ENCODE data around the gene HERC3.

HERC3 gene

DNA sequence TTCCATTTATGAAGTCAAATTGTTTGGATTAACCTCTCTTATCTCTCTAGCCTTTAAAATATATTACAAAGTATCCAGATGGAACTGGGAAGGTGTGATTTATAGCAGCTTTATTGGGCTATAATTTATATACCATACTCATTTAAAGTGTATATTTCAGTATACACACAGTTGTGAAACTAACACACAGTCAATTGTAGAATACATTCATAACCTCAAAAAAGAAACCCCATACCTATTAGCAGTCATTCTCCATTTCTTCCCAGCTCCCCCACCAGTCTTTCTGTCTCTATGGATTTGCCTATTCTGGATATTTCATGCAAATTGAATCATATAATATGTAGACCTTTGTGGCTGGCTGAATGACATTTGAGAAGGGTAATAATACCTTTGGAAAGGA is 112.9 kb downstream of the HERC3 start:
- H3K27me3 Mint-ChIP-seq (ENCODE audit: low read depth) = no peaks in the 10 kb centered on the region
- H3K9me3 Mint-ChIP-seq = no peaks in the 10 kb centered on the region

DNA sequence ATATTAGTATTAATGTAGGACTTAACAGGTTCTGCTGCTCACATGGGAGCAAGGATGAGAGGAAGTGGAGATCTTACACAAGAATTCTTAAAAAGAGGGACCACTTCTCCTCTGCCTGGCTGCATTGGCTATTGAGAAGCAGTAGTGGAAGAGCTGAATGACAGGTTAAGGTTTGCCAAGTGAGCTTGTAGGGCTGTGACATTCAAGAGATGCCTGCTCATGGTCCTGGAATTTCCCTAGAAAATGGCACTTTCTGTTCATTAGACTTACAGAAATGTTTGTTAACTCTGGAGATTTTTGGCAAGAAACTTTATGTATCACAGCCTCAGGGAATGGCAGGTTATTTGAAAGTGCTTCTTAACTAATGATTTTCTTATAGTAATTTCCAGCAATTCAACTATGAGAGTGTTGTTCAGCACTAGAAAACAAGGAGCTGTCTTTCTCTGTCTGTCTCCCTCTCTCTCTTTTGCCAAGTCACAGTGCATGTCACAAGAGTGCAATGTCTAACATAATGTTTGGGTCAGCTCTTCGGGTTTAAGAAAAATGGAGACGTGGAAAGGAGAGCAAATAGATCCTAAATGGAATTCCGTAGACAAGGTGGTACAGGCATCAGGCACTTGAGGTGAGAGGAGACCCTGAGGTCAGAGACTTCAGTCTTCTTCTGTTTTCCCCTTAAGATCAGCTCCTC is 113.7 kb downstream of the HERC3 start:
- Mint-ChIP-seq H3K4me3 (no peak overlapping the region), H3K4me1 (no peaks in the 10 kb centered on the region), H3K27me3 (ENCODE audit: low read depth) (no peaks in the 10 kb centered on the region), H3K27ac (no peak overlapping the region), H3K9me3 (no peaks in the 10 kb centered on the region), H3K36me3 (ENCODE audit: low read depth) (peaks cover 16% of the 10 kb centered on the region)
- TF ChIP-seq, protein P1, sequence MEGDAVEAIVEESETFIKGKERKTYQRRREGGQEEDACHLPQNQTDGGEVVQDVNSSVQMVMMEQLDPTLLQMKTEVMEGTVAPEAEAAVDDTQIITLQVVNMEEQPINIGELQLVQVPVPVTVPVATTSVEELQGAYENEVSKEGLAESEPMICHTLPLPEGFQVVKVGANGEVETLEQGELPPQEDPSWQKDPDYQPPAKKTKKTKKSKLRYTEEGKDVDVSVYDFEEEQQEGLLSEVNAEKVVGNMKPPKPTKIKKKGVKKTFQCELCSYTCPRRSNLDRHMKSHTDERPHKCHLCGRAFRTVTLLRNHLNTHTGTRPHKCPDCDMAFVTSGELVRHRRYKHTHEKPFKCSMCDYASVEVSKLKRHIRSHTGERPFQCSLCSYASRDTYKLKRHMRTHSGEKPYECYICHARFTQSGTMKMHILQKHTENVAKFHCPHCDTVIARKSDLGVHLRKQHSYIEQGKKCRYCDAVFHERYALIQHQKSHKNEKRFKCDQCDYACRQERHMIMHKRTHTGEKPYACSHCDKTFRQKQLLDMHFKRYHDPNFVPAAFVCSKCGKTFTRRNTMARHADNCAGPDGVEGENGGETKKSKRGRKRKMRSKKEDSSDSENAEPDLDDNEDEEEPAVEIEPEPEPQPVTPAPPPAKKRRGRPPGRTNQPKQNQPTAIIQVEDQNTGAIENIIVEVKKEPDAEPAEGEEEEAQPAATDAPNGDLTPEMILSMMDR (IDR thresholded peaks at IDR 0.05; ENCODE audit: unreplicated experiment in 3 of 3) = no peak

More for the DNA sequence above, 112.9 kb downstream of the HERC3 start:
- Mint-ChIP-seq H3K4me1 (no peaks in the 10 kb centered on the region), H3K36me3 (ENCODE audit: low read depth) (peaks cover 14% of the 10 kb centered on the region), H3K4me3 (no peak overlapping the region), H3K27ac (no peak overlapping the region)
- TF ChIP-seq, protein P1 (IDR thresholded peaks at IDR 0.05; ENCODE audit: unreplicated experiment in 3 of 3) = no peak

DNA sequence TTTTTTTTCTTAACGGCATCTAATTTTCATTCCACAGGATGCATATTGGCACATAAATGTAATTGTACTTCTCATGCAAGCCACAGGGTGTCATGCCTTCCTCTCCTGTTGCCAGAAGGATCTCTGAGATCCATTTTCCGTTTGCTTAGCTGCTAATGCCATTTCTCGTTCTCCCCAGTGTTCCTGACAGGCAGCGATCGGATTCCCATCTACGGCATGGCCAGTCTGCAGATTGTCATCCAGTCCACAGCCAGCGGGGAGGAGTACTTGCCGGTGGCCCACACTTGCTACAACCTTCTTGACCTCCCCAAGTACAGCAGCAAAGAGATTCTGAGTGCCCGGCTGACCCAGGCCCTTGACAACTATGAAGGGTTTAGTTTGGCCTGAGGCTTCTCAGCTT is 114.3 kb downstream of the HERC3 start:
- no peak overlapping the region for H3K4me3 Mint-ChIP-seq
- H3K4me1 Mint-ChIP-seq = no peaks in the 10 kb centered on the region
- no peaks in the 10 kb centered on the region for H3K27me3 Mint-ChIP-seq (ENCODE audit: low read depth)
- peak overlapping the region in 1 of 3 experiments; percentile 10 for H3K27ac Mint-ChIP-seq
- TF ChIP-seq, protein P1 (IDR thresholded peaks at IDR 0.05; ENCODE audit: unreplicated experiment in 3 of 3) = peak; percentile 53 to 62 (median 58)
- peaks cover 19% of the 10 kb centered on the region for H3K36me3 Mint-ChIP-seq (ENCODE audit: low read depth)
- no peaks in the 10 kb centered on the region for H3K9me3 Mint-ChIP-seq

DNA sequence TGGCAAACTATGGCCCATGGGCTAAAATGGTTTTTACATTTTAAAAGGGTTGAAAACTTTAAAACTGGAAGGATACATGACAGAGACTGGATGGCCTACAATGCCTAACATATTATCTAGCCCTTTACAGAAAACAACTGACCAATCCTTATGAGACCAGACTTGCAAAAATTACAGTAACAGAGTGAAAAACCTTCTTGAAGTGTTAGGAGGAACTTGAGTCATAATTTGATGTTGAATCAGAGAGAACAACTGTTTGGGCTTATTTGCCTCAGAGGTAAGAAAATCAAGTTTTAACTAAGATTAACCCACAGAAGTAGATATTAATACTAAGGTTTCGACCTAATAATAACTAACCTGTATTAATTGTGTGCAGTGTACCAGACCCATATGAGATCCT is 117.7 kb downstream of the HERC3 start:
- Mint-ChIP-seq H3K4me3 (no peak overlapping the region), H3K9me3 (peaks cover 25% of the 10 kb centered on the region), H3K36me3 (ENCODE audit: low read depth) (peaks cover 40% of the 10 kb centered on the region), H3K27me3 (ENCODE audit: low read depth) (no peaks in the 10 kb centered on the region), H3K27ac (no peak overlapping the region), H3K4me1 (no peaks in the 10 kb centered on the region)
- TF ChIP-seq, protein P1 (IDR thresholded peaks at IDR 0.05; ENCODE audit: unreplicated experiment in 3 of 3) = no peak

DNA sequence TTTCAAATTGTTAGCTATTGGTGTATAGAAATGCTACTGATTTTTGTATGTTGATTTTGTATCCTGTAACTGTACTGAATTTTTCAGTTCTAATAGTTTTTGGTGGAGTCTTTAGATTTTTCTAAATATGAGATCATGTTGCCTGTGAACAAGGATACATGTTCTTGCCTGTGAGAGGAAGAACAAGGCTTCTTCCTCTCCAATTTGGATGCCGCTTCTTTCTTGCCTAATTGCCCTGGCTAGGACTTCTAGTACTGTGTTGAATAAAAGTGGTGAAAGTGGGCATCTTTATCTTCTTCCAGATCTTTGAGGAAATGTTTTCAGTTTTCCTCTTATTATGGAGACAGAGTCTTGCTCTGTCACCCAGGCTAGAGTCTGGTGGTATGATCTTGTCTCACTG is 121.5 kb downstream of the HERC3 start:
- peaks cover 73% of the 10 kb centered on the region for H3K36me3 Mint-ChIP-seq (ENCODE audit: low read depth)
- H3K4me1 Mint-ChIP-seq = no peaks in the 10 kb centered on the region
- H3K4me3 Mint-ChIP-seq = no peak overlapping the region
- TF ChIP-seq, protein P1 (IDR thresholded peaks at IDR 0.05; ENCODE audit: unreplicated experiment in 3 of 3) = no peak
- H3K27me3 Mint-ChIP-seq (ENCODE audit: low read depth) = peaks cover 4% of the 10 kb centered on the region
- H3K9me3 Mint-ChIP-seq = peaks cover 58% of the 10 kb centered on the region
- no peak overlapping the region for H3K27ac Mint-ChIP-seq

GRCh38 chr4:88718098-88718497 is 125.8 kb downstream of the HERC3 start:
- Mint-ChIP-seq H3K36me3 (ENCODE audit: low read depth) (peaks cover 90% of the 10 kb centered on the region), H3K27me3 (ENCODE audit: low read depth) (peaks cover 4% of the 10 kb centered on the region), H3K4me1 (no peaks in the 10 kb centered on the region), H3K9me3 (peaks cover 52% of the 10 kb centered on the region), H3K27ac (no peak overlapping the region), H3K4me3 (no peak overlapping the region)
- TF ChIP-seq, protein P1 (IDR thresholded peaks at IDR 0.05; ENCODE audit: unreplicated experiment in 3 of 3) = no peak

Data from nephron (organoid).